Activated T-helper 1 cell treated with anti-CD3 and anti-CD28 coated beads, Interleukin-2, amount 50 U/mL, for 16 hours (primary cell): ENCODE data around the gene CBX3.
"Not testable (repeated sequence)": the region's sequence is repeated elsewhere in the genome, so short reads cannot be mapped to it uniquely, and the experiment has no call there.

Experiments used
- DNase-seq, 2 donors: peaks; one replicate each; pipeline ENCODE4 v3.0.0-alpha.2; 2020; ENCODE audit warnings: low read depth in 1 of 2, low spot score in 1 of 2

Gene CBX3

GRCh38 chr7:26169271-26169670, 32.3 kb upstream of the CBX3 start:
- DNase-seq, result no peak

GRCh38 chr7:26170663-26171062, 30.9 kb upstream of the CBX3 start:
- no peak for DNase-seq

GRCh38 chr7:26171601-26172000, 29.9 kb upstream of the CBX3 start:
- no peak for DNase-seq

- no peak for DNase-seq
These were observed 29.5 kb upstream of the CBX3 start for GRCh38 chr7:26172048-26172447.

- not testable (repeated sequence) for DNase-seq
These were observed 25.6 kb upstream of the CBX3 start for GRCh38 chr7:26175903-26176302.

- not testable (repeated sequence) for DNase-seq
These were observed 24.8 kb upstream of the CBX3 start for GRCh38 chr7:26176696-26177095.

- not testable (repeated sequence) for DNase-seq
These were observed 24.3 kb upstream of the CBX3 start for GRCh38 chr7:26177269-26177668.

- DNase-seq, result no peak
These were observed 23.1 kb upstream of the CBX3 start for GRCh38 chr7:26178272-26178960.

- no peak for DNase-seq
These were observed 22.1 kb upstream of the CBX3 start for GRCh38 chr7:26179422-26179821.

GRCh38 chr7:26179826-26180497, 21.6 kb upstream of the CBX3 start:
- DNase-seq, result no peak

GRCh38 chr7:26180792-26181198, 20.8 kb upstream of the CBX3 start:
- no peak for DNase-seq

- DNase-seq, result no peak
These were observed 19.9 kb upstream of the CBX3 start for GRCh38 chr7:26181474-26182227.

- DNase-seq, result no peak
These were observed 19.3 kb upstream of the CBX3 start for GRCh38 chr7:26182283-26182682.

GRCh38 chr7:26182706-26183105, 18.8 kb upstream of the CBX3 start:
- DNase-seq, result no peak

GRCh38 chr7:26183545-26184280, 17.8 kb upstream of the CBX3 start:
- no peak for DNase-seq

GRCh38 chr7:26184281-26185101, 17.1 kb upstream of the CBX3 start:
- not testable (repeated sequence) for DNase-seq

- no peak for DNase-seq
These were observed 16.3 kb upstream of the CBX3 start for GRCh38 chr7:26185131-26185843.

GRCh38 chr7:26185844-26186180, 15.7 kb upstream of the CBX3 start:
- DNase-seq, result no peak

- DNase-seq, result no peak
These were observed 14.9 kb upstream of the CBX3 start for GRCh38 chr7:26186364-26187311.
